Endothelial cell of umbilical vein (primary cell): ENCODE data around the gene EEF1E1.

ENCODE experiments used
- CTCF ChIP-seq, 2 donors: IDR thresholded peaks; 1 replicate in 1 of 2; 2 replicates in 1 of 2; pipeline ENCODE4 v1.5.1; 2011; ENCODE audit warnings: low read length in 2 of 2, mild to moderate bottlenecking in 2 of 2, moderate library complexity in 2 of 2, control low read depth in 1 of 2, inconsistent platforms in 1 of 2, low read depth in 1 of 2; ENCODE audit not compliant: insufficient read depth in 1 of 2; ENCODE audit errors: extremely low read depth in 1 of 2
- POLR2AphosphoS5 ChIP-seq: IDR thresholded peaks from 2 replicates; pipeline ENCODE4 v1.6.1; 2012; ENCODE audit warnings: low read depth, mild to moderate bottlenecking, control low read depth, low read length, moderate library complexity; ENCODE audit not compliant: insufficient read depth

GRCh38 chr6:8060346-8060745, 42.0 kb downstream of the EEF1E1 start:
- TF ChIP-seq CTCF (IDR thresholded peaks at IDR 0.05; ENCODE audit: extremely low read depth in 1 of 2, insufficient read depth in 1 of 2, low read depth in 1 of 2, low read length in 2 of 2), result no peak
- TF ChIP-seq POLR2AphosphoS5, result no peak
